Left ventricle myocardium inferior (tissue), 1 donor: ENCODE data around the gene SERPINH1. TPM values are rescaled to one million over a fixed set of nuclear protein-coding genes. Genes with fewer than 3 reads are reported as not detected.

Source experiments
- DNase-seq: peaks from one replicate; pipeline ENCODE4 v3.0.0-alpha.2; 2020
- H3K27ac ChIP-seq: fragments of 200-600 bp; replicated peaks from 2 replicates; pipeline ENCODE4 v1.8.0; 2021
- H3K27me3 ChIP-seq: fragments of 200-600 bp; 2 replicates; pipeline ENCODE4 v1.8.0; 2021; ENCODE audit warnings: low read depth
- H3K36me3 ChIP-seq: fragments of 200-600 bp; 2 replicates; pipeline ENCODE4 v1.8.0; 2021
- H3K4me1 ChIP-seq: fragments of 200-600 bp; 2 replicates; pipeline ENCODE4 v1.8.0; 2021
- H3K4me3 ChIP-seq: fragments of 200-600 bp; 2 replicates; pipeline ENCODE4 v1.8.0; 2021; ENCODE audit warnings: mild to moderate bottlenecking, moderate library complexity
- H3K9me3 ChIP-seq: fragments of 200-600 bp; replicated peaks from 2 replicates; pipeline ENCODE4 v1.8.0; 2021
- intact Hi-C: fragments of 100-400 bp; cut with micrococcal nuclease; formaldehyde crosslinking; loops from one replicate; pipeline ENCODE4 v1.11.0; 2022
- total RNA-seq: library from RNA; stranded (reverse); fragmentation: NEBNext Ultra II Directional; extraction: Animal tissue kit (Norgen Biotek cat#: 25700); gene quantifications from one replicate; pipeline ENCODE4 v1.2.1, GENCODE V29; 2021
- TF ChIP-seq, protein P1 (sequence below): fragments of 200-600 bp; IDR thresholded peaks from 2 replicates; pipeline ENCODE4 v1.8.0; 2021; ENCODE audit warnings: antibody characterized with exemption, mild to moderate bottlenecking, borderline replicate concordance
- donor health status: DM: no; HTN: yes; CAD: no; lungs with severe emphysema.

SERPINH1 gene
- total RNA-seq, 1 donor from 2014 or later: 57.6 TPM

DNA sequence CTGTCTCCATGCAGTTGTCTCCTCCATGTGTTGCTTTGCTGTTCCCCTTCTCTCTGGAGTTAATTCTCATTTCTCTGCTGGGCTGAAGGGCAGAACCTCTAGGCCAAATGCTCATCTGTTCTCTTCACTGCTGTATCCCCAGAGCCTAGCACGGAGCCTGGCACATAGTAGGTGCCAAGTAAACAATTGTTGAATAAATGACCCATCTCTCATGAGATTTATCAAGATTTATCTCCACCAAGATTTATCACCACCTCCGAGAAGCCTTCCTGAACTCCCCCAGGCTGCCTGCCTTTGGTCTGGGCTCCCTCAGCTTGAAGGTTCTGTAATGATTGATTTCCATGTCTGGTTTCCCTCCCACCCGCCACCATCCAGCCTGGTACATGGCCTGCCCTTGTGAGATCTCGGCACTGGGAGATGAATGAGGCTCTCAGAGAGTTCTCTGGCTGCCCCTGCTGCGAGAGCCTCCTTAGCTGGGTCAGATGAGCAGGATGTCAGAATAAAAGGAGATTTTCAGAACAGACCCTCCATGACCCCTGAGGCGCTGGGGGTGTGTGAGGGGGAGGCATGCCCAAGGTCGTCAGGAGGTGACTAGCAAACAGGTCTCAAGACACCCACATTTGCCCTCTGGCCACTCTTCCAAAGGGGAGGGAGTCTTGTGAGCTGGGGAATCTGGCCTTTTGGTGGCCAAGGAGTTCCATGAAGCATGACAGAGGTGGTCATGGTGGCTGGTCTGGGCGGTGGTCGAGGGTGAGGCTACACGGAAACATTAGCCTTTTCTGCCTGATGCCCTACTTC is 33.9 kb upstream of the SERPINH1 start:
- no peak for DNase-seq
- H3K27me3 ChIP-seq: no peaks in the 10 kb centered on the region
- peaks cover 29% of the 10 kb centered on the region for H3K4me1 ChIP-seq
- intact Hi-C loops: no loop called here
- H3K4me3 ChIP-seq: no peak overlapping the region
- no peak overlapping the region for H3K27ac ChIP-seq
- TF ChIP-seq, protein P1, sequence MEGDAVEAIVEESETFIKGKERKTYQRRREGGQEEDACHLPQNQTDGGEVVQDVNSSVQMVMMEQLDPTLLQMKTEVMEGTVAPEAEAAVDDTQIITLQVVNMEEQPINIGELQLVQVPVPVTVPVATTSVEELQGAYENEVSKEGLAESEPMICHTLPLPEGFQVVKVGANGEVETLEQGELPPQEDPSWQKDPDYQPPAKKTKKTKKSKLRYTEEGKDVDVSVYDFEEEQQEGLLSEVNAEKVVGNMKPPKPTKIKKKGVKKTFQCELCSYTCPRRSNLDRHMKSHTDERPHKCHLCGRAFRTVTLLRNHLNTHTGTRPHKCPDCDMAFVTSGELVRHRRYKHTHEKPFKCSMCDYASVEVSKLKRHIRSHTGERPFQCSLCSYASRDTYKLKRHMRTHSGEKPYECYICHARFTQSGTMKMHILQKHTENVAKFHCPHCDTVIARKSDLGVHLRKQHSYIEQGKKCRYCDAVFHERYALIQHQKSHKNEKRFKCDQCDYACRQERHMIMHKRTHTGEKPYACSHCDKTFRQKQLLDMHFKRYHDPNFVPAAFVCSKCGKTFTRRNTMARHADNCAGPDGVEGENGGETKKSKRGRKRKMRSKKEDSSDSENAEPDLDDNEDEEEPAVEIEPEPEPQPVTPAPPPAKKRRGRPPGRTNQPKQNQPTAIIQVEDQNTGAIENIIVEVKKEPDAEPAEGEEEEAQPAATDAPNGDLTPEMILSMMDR: no peak
- H3K36me3 ChIP-seq: no peaks in the 10 kb centered on the region
- H3K9me3 ChIP-seq: no peaks in the 10 kb centered on the region

DNA sequence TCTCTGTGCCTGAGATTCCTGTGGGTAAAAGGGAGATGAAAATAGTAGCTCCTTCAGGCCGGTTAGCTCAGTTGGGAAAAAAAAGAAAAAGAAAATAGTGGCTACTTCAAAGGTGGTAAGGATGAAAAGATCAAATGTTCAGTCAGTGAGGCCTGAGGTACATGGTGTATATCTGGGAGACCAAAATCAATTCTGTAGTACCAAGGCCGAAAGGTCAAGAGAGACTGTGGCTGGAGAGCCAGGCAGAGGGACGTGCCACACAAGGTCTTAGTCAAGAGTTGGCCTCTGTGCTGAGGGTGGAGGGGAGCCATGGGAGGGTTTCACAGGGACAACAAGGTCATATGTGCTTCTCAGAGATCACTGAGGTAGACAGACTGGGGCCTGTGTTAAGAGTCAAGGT is 31.5 kb upstream of the SERPINH1 start:
- peaks cover 22% of the 10 kb centered on the region for H3K4me1 ChIP-seq
- no peaks in the 10 kb centered on the region for H3K27me3 ChIP-seq
- H3K36me3 ChIP-seq: no peaks in the 10 kb centered on the region
- no peak for DNase-seq
- no peak overlapping the region for H3K27ac ChIP-seq
- no peak overlapping the region for H3K4me3 ChIP-seq
- TF ChIP-seq, protein P1: no peak
- H3K9me3 ChIP-seq: no peaks in the 10 kb centered on the region
- intact Hi-C loops: no loop called here

DNA sequence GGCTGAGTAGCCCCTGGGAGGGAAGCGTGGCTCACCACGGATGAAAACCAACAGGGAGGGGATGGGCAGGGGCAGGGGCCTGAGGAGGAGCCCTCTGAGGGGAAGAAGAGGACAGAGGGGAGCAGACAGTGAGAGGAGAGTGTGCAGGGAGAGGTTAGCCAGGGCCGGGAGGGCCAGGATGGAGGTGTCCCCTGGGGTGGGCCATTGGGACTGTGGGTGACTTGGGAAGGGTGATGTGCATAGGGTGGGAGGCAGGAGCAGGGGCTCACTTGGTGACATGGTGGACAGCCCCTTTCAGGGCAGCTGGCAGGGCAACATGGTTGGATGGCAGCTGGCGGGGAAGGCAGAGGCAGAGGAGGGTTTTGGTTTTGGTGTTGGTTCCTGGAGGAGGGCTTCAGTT is 30.7 kb upstream of the SERPINH1 start:
- no peak overlapping the region for H3K27ac ChIP-seq
- no peaks in the 10 kb centered on the region for H3K27me3 ChIP-seq
- no peak overlapping the region for H3K4me3 ChIP-seq
- H3K36me3 ChIP-seq: no peaks in the 10 kb centered on the region
- H3K9me3 ChIP-seq: no peaks in the 10 kb centered on the region
- TF ChIP-seq, protein P1: no peak
- DNase-seq: no peak
- intact Hi-C loops: no loop called here
- H3K4me1 ChIP-seq: peaks cover 18% of the 10 kb centered on the region

DNA sequence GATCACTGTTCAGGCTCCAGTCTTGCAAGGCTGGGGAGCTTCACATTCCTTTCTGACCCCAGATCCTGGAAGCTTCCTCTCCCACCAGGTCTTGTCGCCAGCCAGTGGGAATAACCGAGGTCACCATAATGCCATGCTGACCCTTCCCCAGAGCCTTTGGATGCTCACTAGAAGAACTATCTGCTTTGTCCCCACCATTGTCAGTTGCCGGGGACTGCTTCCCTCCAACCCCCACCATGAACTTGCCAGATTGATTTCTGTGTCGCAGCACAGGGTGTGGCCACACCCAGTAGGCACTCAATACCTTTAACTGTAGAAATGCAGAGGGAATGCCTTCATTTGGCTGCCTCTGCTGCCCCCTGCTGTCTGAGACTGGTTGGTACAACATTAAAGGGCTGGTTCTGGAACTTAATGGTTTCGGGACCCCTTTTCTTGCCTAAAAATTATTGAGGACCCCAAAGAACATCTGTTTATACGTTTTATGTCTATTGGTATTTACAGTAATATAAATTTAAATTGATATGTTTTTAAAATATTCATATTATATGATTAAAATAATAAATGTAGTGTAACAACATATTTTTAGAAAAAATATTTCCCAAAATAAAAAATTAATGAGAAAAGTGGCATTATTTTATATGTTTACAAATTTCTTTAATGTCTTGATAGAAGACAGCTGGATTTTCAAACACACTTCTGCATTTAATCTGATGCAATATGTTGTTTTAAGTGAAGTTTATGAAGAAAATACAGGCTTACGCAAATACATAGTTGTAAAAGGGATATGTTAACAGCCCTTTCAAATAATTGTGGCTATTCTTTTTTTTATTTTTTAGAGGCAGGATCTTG is 29.6 kb upstream of the SERPINH1 start:
- H3K4me1 ChIP-seq: peaks cover 16% of the 10 kb centered on the region
- H3K9me3 ChIP-seq: no peaks in the 10 kb centered on the region
- H3K27ac ChIP-seq: no peak overlapping the region
- peak; percentile 55 for DNase-seq
- intact Hi-C loops: loop anchor here (1.0 kb wide), 1 partner anchor 87 kb away; no protein-coding TSS in a partner anchor
- no peak overlapping the region for H3K4me3 ChIP-seq
- H3K27me3 ChIP-seq: no peaks in the 10 kb centered on the region
- H3K36me3 ChIP-seq: no peaks in the 10 kb centered on the region
- TF ChIP-seq, protein P1: peak; percentile 92

DNA sequence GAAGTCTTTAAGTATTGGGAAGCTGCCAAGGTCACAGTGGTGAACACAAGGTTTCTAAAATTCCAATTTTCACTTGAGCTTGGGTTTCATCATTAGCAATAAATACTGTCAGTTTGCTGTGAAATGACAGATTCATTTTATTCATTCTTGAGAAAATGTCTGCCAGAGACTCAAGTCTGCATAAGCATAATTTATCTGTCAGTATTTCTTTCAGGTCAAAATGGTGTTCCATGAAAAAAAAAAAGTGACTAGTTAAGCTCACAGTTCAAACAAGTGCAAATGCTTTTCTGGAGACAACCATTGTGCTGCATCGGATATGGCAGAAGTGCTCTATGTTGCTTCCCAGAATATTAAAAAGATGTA is 28.2 kb upstream of the SERPINH1 start:
- no peak for DNase-seq
- H3K27ac ChIP-seq: no peak overlapping the region
- no peaks in the 10 kb centered on the region for H3K9me3 ChIP-seq
- H3K4me3 ChIP-seq: no peak overlapping the region
- no peaks in the 10 kb centered on the region for H3K36me3 ChIP-seq
- H3K4me1 ChIP-seq: peaks cover 16% of the 10 kb centered on the region
- intact Hi-C loops: no loop called here
- no peaks in the 10 kb centered on the region for H3K27me3 ChIP-seq
- TF ChIP-seq, protein P1: no peak
